SK-N-SH (cell line): ENCODE data around the gene PRSS23. TPM values are rescaled to one million over a fixed set of nuclear protein-coding genes. Genes with fewer than 3 reads are reported as not detected.

Source experiments
- CTCF ChIA-PET: fragments of 300-600, 350-600 bp; formaldehyde crosslinking; extraction: SDS; loops from one replicate; lab custom pipeline; 2021; lab: Yijun Ruan, JAX
- POLR2A ChIA-PET: fragments of 350-600 bp; sonication (Branson Sonifier 250); formaldehyde crosslinking; extraction: SDS; loops from one replicate; lab custom pipeline; 2020; ENCODE audit warnings: antibody characterized with exemption, inconsistent platforms; lab: Yijun Ruan, JAX
- DNase-seq: peaks from one replicate; pipeline ENCODE4 v3.0.0; 2012
- H2AFZ ChIP-seq: fragments of 200-600 bp; sonication (generic); 2 replicates; pipeline ENCODE4 v1.8.1; 2016; ENCODE audit warnings: antibody characterized with exemption, mild to moderate bottlenecking, low read depth
- H3F3A ChIP-seq: fragments of 200-600 bp; sonication (generic); replicated peaks from 2 replicates; pipeline ENCODE3; 2016; ENCODE audit warnings: antibody characterized with exemption, mild to moderate bottlenecking; ENCODE audit not compliant: insufficient read depth
- H3K27ac ChIP-seq, 2 experiments: fragments of 200-500 bp in 1 of 2; fragments of 200-600 bp in 1 of 2; sonication (Bioruptor generic) in 1 of 2; sonication (generic), shearing (Covaris generic) in 1 of 2; 2 replicates each; pipeline versions ENCODE4 v1.5.1 to v1.6.1; 2014 to 2016; ENCODE audit warnings: low read depth in 2 of 2, inconsistent platforms in 1 of 2, low read length in 1 of 2, mild to moderate bottlenecking in 1 of 2, mixed read lengths in 1 of 2
- H3K27me3 ChIP-seq: fragments of 200-600 bp; sonication (generic), shearing (Covaris generic); 2 replicates; pipeline ENCODE4 v1.6.1; 2016; ENCODE audit warnings: mixed run types; ENCODE audit not compliant: insufficient read depth
- H3K36me3 ChIP-seq, 2 experiments: fragments of 200-500 bp in 1 of 2; fragments of 200-600 bp in 1 of 2; sonication (Bioruptor generic) in 1 of 2; sonication (generic) in 1 of 2; replicated peaks in 1 of 2; 2 replicates each; pipeline versions ENCODE3 to v1.5.1; 2014 to 2016; ENCODE audit warnings: low read length in 1 of 2, mild to moderate bottlenecking in 1 of 2; ENCODE audit not compliant: insufficient read depth in 2 of 2, control insufficient read depth in 1 of 2
- H3K4me1 ChIP-seq, 2 experiments: fragments of 200-500 bp in 1 of 2; fragments of 200-600 bp in 1 of 2; sonication (Bioruptor generic) in 1 of 2; sonication (generic), shearing (Covaris generic) in 1 of 2; 2 replicates each; pipeline versions ENCODE4 v1.5.1 to v1.6.1; 2014 to 2016; ENCODE audit warnings: low read depth in 1 of 2, low read length in 1 of 2, mixed run types in 1 of 2; ENCODE audit not compliant: insufficient read depth in 2 of 2, control insufficient read depth in 1 of 2
- H3K4me2 ChIP-seq: fragments of 200-600 bp; sonication (generic), shearing (Covaris generic); 2 replicates; pipeline ENCODE4 v1.6.1; 2017; ENCODE audit warnings: mixed run types
- H3K4me3 ChIP-seq, 2 experiments: fragments of 200-500 bp in 1 of 2; fragments of 200-600 bp in 1 of 2; sonication (Bioruptor generic) in 1 of 2; sonication (generic), shearing (Covaris generic) in 1 of 2; 2 replicates each; pipeline versions ENCODE4 v1.5.1 to v1.8.1; 2014 to 2016; ENCODE audit warnings: low read depth in 2 of 2, inconsistent platforms in 1 of 2, low read length in 1 of 2, mild to moderate bottlenecking in 1 of 2, mixed read lengths in 1 of 2, moderate library complexity in 1 of 2
- H3K79me2 ChIP-seq: fragments of 200-600 bp; sonication (generic); 2 replicates; pipeline ENCODE4 v1.8.1; 2017; ENCODE audit warnings: mild to moderate bottlenecking; ENCODE audit not compliant: insufficient read depth
- H3K9ac ChIP-seq: fragments of 200-600 bp; sonication (generic); 2 replicates; pipeline ENCODE4 v1.6.1; 2017; ENCODE audit warnings: mixed run types
- H3K9me2 ChIP-seq: fragments of 200-600 bp; sonication (generic); 2 replicates; pipeline ENCODE4 v1.6.1; 2017; ENCODE audit warnings: mixed run types
- H3K9me3 ChIP-seq: fragments of 200-600 bp; sonication (generic); 2 replicates; pipeline ENCODE4 v1.6.1; 2017; ENCODE audit warnings: mixed run types, mild to moderate bottlenecking, moderate library complexity
- H4K20me1 ChIP-seq: fragments of 200-600 bp; sonication (generic); 2 replicates; pipeline ENCODE4 v1.6.1; 2017; ENCODE audit warnings: mild to moderate bottlenecking, mixed run types; ENCODE audit not compliant: insufficient read depth
- GABPA ChIP-seq: IDR thresholded peaks from 2 replicates; pipeline ENCODE4 v1.4.0; 2012; ENCODE audit warnings: low read depth, mild to moderate bottlenecking
- MEF2A ChIP-seq: IDR thresholded peaks from 2 replicates; pipeline ENCODE4 v1.4.0; 2012; ENCODE audit warnings: low read depth, borderline replicate concordance
- POLR2AphosphoS5 ChIP-seq: IDR thresholded peaks from 2 replicates; pipeline ENCODE4 v1.6.1; 2012; ENCODE audit warnings: low read depth, low read length
- RCOR1 ChIP-seq: fragments of 150-350 bp; IDR thresholded peaks from 2 replicates; pipeline ENCODE4 v1.6.1; 2017; ENCODE audit warnings: antibody characterized with exemption, low read length
- SMC3 ChIP-seq: IDR thresholded peaks from 2 replicates; pipeline ENCODE4 v1.6.1; 2012; ENCODE audit warnings: low read depth, low read length, improper control_type of control experiment
- whole genome bisulfite sequencing: methylation state at CpG from one replicate; pipeline ENCODE4 v1.1.6; 2017; ENCODE audit warnings: low lambda C conversion rate; 5-methylcytosine and 5-hydroxymethylcytosine counted together
- polyA plus RNA-seq, 3 experiments: library from polyadenylated mRNA; depleted of rRNA; stranded (reverse); fragments of >200 nt; gene quantifications; 2 replicates each; pipeline ENCODE4 v1.2.3, GENCODE V29; 2012
- TF ChIP-seq, protein P1 (sequence below): IDR thresholded peaks from 2 replicates; pipeline ENCODE4; 2012
- TF ChIP-seq, protein P2 (sequence below): fragments of 200-600 bp; sonication (generic); IDR thresholded peaks from 2 replicates; pipeline ENCODE4 v1.6.1; 2017; ENCODE audit warnings: antibody characterized with exemption, mild to moderate bottlenecking, moderate library complexity

The PRSS23 gene
- polyA plus RNA-seq, 1 of the 3 experiments (the other 2 are of a cell fraction): 326 TPM

DNA sequence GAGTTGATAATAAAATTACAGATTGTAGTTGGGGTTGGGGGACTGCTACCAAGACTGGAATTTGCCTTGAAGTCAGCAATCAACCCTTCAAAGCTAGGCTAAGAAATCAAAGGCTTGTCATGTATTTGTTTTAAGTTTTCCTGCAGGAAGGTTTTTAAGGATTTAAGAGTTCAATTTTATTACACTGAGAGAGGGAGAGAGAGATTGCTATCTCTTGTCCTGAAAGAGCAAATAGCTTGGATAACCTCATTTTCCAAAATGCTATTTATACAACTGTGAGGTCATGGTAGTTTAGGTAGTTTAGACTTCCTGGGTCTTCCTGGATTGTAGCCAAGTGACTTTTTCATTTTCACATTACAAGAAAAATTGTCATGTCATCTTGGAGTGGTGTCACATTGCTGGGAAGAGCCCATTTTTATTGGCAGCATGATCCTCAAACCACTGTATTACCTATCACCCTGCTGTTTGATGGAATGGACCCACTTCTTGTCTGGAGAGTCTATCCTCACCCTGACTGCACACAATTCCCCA, 10.1 kb upstream of the PRSS23 start:
- DNase-seq: no peak
- H3K4me3 ChIP-seq: no peak overlapping the region
- no peak overlapping the region for H3K4me2 ChIP-seq
- H3K4me1 ChIP-seq: peaks cover 1 to 5% of the 10 kb centered on the region in 2 experiments; a peak in 2 of 4 replicates
- CTCF ChIA-PET: no interaction called here
- H3K9ac ChIP-seq: no peak overlapping the region
- TF ChIP-seq POLR2AphosphoS5 (no peak), MEF2A (peak; percentile 29; the same call in 1 of the 2 replicates)
- POLR2A ChIA-PET: no interaction called here
- H3K9me2 ChIP-seq: no peaks in the 10 kb centered on the region
- H4K20me1 ChIP-seq: no peaks in the 10 kb centered on the region
- H3F3A ChIP-seq: peaks cover 3% of the 10 kb centered on the region
- H3K79me2 ChIP-seq: no peaks in the 10 kb centered on the region
- no peaks in the 10 kb centered on the region for H3K36me3 ChIP-seq
- H3K9me3 ChIP-seq: no peaks in the 10 kb centered on the region
- H3K27ac ChIP-seq: no peak overlapping the region
- H2AFZ ChIP-seq: no peak overlapping the region
- no peaks in the 10 kb centered on the region for H3K27me3 ChIP-seq

DNA sequence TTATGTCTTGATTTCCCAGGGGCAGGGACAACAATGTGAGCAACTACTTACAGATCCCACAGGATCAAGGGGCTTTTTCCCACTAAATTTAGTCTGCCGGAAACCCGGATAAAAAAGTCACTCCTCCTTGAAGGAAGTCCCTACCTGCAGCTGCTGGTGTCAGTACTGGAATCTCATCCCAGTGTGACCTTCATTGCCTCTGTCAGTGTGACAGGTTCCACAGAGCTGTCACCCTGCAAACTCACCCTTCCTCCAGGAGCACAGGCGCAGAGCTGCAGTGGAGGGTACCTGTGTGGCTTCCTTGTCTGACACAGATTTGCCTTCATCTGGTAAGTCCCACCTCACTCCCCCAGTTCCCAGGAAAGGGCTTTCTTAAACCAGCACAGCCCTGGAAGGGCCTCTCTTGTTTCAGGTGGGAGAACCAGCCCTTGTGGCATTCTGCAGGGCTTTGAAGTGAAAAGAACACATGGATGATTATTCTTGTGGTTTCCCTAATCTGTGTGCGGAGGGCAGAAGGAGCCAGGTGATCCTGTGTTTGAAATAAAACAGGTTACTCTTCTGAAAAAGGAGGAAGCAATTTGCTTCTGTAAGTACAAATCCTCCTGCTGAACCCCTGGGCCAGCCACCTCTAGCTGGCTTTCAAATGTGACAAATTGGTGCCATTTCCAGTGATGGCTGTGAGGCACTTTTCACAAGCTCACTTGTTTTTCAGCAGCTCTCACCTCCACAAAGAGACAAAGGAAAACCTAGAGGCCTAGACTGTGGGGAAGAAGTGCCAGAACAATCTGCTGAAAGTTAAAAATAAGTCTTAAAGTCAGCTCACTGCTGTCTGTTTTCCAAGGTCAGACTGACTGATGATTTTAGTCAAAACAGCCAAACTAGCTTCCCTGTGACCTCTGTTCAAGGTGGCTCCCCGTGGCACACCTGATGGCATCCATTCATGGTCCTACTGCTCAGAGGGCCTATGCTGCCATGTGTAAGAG, 9.2 kb upstream of the PRSS23 start:
- Histone ChIP-seq H3K4me1 (0 out of 4 replicates have a peak, but pooled peaks cover 0 to 5% of the 10 kb centered on the region in 2 experiments), H3K4me2 (no peak overlapping the region), H3K27me3 (no peaks in the 10 kb centered on the region), H3K79me2 (no peaks in the 10 kb centered on the region), H3F3A (peaks cover 3% of the 10 kb centered on the region), H4K20me1 (no peaks in the 10 kb centered on the region), H3K9ac (no peak overlapping the region), H3K9me2 (no peaks in the 10 kb centered on the region), H3K4me3 (no peak overlapping the region), H3K9me3 (no peaks in the 10 kb centered on the region), H3K36me3 (no peaks in the 10 kb centered on the region), H2AFZ (no peak overlapping the region), H3K27ac (no peak overlapping the region)
- no peak for DNase-seq
- 88% methylated on average over 5 of the region's 5 CpGs for WGBS
- POLR2A ChIA-PET: no interaction called here
- TF ChIP-seq SMC3: no peak
- no peak for TF ChIP-seq RCOR1
- no peak for TF ChIP-seq POLR2AphosphoS5
- no peak for TF ChIP-seq GABPA
- TF ChIP-seq, protein P1, sequence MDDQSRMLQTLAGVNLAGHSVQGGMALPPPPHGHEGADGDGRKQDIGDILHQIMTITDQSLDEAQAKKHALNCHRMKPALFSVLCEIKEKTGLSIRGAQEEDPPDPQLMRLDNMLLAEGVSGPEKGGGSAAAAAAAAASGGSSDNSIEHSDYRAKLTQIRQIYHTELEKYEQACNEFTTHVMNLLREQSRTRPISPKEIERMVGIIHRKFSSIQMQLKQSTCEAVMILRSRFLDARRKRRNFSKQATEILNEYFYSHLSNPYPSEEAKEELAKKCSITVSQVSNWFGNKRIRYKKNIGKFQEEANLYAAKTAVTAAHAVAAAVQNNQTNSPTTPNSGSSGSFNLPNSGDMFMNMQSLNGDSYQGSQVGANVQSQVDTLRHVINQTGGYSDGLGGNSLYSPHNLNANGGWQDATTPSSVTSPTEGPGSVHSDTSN: no peak
- TF ChIP-seq, protein P2, sequence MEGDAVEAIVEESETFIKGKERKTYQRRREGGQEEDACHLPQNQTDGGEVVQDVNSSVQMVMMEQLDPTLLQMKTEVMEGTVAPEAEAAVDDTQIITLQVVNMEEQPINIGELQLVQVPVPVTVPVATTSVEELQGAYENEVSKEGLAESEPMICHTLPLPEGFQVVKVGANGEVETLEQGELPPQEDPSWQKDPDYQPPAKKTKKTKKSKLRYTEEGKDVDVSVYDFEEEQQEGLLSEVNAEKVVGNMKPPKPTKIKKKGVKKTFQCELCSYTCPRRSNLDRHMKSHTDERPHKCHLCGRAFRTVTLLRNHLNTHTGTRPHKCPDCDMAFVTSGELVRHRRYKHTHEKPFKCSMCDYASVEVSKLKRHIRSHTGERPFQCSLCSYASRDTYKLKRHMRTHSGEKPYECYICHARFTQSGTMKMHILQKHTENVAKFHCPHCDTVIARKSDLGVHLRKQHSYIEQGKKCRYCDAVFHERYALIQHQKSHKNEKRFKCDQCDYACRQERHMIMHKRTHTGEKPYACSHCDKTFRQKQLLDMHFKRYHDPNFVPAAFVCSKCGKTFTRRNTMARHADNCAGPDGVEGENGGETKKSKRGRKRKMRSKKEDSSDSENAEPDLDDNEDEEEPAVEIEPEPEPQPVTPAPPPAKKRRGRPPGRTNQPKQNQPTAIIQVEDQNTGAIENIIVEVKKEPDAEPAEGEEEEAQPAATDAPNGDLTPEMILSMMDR: no peak
- CTCF ChIA-PET: interaction anchor here (1.4 to 1.6 kb wide), 2 partner anchors 9 to 317 kb away, joined by 3 to 4 read pairs; partner anchors contain the start of gene PRSS23
